Transverse colon (tissue), 4 donors: ENCODE measurements around the gene MCC.

Experiments used
- POLR2A ChIP-seq: fragments of 450-650 bp; IDR thresholded peaks from one replicate; pipeline ENCODE4 v1.6.1; 2016; ENCODE audit warnings: antibody characterized with exemption, mild to moderate bottlenecking, moderate library complexity
- POLR2AphosphoS5 ChIP-seq, 3 donors: sonication (generic); formaldehyde crosslinking; IDR thresholded peaks; one replicate each; pipeline ENCODE4 v1.6.1; 2016; ENCODE audit warnings: antibody characterized with exemption in 3 of 3
- TF ChIP-seq, protein P1 (sequence below), 5 experiments: fragments of 200-600 bp in 3 of 5; fragments of 450-650 bp in 2 of 5; sonication (generic) in 3 of 5; IDR thresholded peaks; 1 replicate in 2 of 5; 2 replicates in 3 of 5; pipeline ENCODE4 v1.5.1; 2016 to 2017; ENCODE audit warnings: antibody characterized with exemption in 5 of 5, inconsistent platforms in 3 of 5, mild to moderate bottlenecking in 2 of 5, moderate library complexity in 1 of 5

DNA sequence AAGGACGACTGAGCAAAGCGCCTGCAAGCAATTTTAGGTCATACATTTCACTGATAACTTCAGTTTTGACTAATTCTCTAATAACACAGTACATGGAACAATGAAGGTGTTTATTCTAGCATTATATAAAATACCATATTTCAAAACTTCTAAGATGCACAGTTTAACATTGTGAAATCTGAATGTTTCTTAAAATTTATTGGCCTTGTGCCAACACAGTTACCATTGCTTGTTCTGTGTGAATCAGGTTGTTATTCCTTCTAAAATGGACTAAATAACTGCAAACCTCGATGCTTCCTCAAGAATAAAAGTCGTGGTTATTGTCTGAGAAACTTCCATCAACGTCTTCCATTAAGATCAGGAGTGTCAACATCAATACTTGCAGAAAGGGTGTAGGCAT lies 8.0 kb downstream of the MCC start:
- TF ChIP-seq, protein P1, sequence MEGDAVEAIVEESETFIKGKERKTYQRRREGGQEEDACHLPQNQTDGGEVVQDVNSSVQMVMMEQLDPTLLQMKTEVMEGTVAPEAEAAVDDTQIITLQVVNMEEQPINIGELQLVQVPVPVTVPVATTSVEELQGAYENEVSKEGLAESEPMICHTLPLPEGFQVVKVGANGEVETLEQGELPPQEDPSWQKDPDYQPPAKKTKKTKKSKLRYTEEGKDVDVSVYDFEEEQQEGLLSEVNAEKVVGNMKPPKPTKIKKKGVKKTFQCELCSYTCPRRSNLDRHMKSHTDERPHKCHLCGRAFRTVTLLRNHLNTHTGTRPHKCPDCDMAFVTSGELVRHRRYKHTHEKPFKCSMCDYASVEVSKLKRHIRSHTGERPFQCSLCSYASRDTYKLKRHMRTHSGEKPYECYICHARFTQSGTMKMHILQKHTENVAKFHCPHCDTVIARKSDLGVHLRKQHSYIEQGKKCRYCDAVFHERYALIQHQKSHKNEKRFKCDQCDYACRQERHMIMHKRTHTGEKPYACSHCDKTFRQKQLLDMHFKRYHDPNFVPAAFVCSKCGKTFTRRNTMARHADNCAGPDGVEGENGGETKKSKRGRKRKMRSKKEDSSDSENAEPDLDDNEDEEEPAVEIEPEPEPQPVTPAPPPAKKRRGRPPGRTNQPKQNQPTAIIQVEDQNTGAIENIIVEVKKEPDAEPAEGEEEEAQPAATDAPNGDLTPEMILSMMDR (IDR thresholded peaks at IDR 0.05): no peak
- TF ChIP-seq POLR2A (no peak), POLR2AphosphoS5 (IDR thresholded peaks at IDR 0.05) (no peak)
